Inflammatory macrophage (primary cell): Measurements from ENCODE around the gene HPCAL1.
"Not testable (repeated sequence)": the region's sequence is repeated elsewhere in the genome, so short reads cannot be mapped to it uniquely, and the experiment has no call there.

Source experiments
- DNase-seq, 2 donors: peaks; one replicate each; pipeline ENCODE4 v3.0.0-alpha.2; 2020 to 2022
- total RNA-seq, 18 experiments: gene quantifications; one replicate each; lab custom pipeline; 2026; ENCODE audit warnings: mixed read lengths in 6 of 18, inconsistent platforms in 2 of 18; lab: John Stamatoyannopoulos, UW

The HPCAL1 gene
- 52.5 to 259 (median 149) reads per million in 18 experiments for total RNA-seq

DNA sequence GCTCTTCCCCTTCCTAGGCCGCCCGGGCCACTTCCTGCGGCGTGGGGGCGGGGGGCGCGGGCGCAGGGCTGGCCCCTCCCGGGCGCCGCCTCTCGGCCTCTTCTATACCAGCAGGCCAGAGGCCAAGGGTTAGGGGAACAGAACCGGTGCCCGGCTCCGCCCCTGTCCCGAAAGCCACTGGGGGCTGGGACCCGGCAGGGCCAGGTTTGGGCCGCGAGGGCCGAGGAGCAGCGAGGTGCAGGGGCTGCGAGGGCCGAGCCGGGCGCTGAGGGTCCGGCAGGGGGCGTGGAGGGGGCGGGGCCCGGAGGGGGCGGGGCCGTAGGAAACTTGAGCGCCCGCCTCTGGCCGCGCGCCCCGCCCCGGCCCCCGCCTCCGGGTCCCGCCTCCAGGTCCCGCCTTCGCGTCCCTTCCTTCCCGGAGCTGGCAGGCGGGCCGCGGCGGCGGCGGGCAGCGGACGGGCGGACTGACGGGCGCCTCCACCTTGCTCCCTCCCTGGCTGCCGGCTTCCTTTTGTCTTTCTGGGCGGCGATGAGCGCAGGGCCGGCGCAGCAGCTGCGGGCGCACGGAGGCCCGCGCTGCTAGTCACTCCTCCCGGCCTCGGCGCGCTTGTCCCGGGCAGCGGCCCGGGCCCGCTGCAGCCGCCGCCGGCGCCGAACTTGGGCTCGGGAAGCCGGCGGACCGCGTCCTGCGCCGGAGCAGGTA lies at the start of gene HPCAL1:
TSS of gene HPCAL1 (plus strand) at position 426 of the 702 bp plus-strand sequence. CDS start 116,854 bp downstream, outside the sequence.
- peak; percentile 88 to 89 for DNase-seq

GRCh38 chr2:10253596-10254372 lies 48.9 kb upstream of the HPCAL1 start:
- peak in 1 of 2 donors; percentile 33 for DNase-seq

DNA sequence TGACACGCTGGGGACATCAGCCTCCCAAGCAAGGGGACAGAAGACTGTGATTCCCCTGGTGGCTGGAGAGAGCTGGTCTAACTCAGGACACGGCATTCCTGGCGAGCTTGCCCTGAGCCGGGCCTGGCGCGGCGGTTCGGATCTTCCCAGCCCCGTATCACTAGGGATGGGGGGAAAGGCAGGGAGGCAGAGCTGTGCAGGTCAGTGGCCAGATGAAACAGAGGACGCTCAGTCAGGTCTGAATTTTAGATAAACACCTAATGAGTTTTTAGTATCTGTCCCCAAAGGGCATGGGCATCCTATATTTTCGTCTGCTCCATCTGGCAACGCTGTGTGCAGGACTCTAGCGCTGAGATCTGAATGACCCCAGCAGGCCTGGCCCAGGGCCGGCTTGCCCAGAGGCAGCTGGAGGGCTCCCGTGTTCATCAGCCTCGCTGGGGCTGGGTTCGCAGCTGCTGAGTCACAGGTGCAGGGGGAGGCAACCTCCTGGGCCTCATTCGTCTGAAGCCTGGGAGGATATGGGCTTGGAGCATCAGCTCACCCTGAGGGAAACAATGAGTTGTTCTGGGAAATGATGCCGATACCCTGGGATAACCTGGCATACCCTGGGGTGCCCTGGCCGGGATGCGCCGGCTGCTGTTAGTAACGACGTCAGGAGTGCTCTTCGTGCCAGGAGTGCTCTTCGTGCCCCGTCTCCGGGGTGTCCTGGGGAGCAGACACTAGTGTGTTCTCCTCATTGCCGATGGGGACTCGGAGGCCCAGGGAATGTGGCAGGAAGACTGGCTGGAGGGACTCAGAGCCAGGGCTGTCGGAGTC lies 48.1 kb upstream of the HPCAL1 start:
- DNase-seq, result no peak

GRCh38 chr2:10255189-10256030 lies 47.3 kb upstream of the HPCAL1 start:
- DNase-seq, result no peak

- DNase-seq, result no peak
Measured at GRCh38 chr2:10256031-10256514, 46.6 kb upstream of the HPCAL1 start.

DNA sequence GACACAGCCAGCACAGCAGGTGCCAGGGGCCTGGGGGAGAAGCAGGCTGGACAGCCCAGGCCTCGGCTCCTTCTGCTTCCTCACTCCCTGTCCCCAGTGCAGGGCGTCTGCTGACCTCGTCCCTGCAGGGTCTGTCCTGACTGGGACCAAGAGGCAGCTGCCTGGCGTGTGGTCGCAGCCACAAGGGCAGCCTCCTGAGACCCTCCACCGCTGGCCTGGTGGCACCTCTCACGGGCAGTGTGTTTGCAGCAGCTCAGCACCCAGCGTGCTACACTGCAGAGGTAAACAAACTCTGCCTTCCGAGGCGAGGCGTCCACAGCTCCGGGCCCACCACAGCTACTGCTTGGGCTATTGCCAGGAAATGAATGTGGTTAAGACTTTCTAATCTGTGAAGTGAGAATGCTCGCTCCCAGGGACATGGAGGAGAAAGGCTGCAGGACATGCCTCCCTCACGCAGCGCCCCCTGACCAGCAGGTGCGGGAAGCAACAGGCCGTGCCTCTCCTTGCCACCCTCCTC lies 46.1 kb upstream of the HPCAL1 start:
- DNase-seq, result no peak

GRCh38 chr2:10257036-10257435 lies 45.7 kb upstream of the HPCAL1 start:
- DNase-seq, result no peak

DNA sequence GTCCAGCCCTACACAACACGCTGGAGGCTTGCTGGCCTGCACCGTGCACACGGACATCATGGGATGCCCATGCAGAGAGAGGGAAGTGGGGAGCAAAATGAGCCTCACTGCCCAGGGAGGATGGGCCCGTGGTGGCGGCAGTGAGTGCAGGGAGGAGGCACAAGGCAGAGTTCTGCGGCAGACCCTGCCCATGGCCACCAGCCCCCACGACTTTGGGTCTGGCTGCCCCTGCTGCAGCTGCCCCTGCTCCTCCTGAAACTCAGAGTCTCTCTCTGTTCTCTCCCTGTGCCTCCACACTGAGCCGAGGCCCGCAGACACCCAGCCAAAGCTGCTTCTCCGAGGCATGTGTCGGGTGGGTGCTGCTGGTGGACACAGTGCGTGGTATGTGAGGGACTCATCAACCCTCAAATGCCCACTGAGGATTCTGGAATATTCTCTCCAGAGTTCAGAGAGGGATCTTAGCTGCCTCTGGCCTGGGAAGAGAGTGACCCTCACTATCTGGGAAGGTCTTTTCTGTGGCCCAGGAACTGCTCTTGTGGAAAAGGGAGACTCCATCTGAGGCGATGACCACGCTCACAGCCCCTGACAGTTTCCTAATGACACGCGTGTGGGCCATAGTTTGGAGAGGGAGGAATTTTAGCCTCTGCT lies 45.1 kb upstream of the HPCAL1 start:
- no peak for DNase-seq

DNA sequence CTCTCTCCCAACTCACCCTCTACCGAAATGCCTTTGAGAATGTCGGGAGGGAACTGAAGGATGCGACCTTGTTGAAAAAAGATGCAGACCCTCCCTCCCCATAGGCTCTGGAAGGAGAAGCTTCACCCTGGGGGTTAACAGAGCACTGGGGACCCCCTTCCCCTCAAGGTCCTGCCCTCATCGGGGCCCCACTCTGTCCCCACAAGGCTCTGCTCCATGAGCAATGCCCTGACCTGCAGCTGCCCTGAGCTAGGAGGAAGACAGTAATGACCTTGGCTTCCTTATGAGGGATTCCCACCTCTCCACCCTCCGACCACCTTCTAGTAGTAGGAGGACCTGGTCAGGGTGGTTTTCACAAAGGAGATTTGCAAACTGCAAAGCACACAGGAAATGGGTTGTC lies 44.4 kb upstream of the HPCAL1 start:
- DNase-seq, result no peak

DNA sequence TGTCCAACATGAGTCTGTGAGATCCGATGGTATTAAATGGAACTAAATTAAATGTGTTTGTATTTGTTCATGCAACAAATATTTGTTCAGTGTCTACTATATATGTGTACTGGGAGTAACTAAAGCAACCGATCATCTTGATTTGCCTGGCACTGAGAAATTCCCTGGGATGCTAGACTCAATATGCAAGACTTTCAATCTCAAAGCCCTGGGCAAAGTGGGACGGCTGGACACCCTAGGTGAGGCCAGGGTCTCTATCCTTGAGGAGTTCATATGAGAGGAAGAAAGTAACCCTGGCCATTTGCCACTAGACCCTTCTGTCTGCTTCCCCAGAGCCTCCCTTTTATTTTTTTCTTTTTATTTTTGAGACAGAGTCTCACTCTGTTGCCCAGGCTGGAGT lies 44.0 kb upstream of the HPCAL1 start:
- DNase-seq, result no peak

DNA sequence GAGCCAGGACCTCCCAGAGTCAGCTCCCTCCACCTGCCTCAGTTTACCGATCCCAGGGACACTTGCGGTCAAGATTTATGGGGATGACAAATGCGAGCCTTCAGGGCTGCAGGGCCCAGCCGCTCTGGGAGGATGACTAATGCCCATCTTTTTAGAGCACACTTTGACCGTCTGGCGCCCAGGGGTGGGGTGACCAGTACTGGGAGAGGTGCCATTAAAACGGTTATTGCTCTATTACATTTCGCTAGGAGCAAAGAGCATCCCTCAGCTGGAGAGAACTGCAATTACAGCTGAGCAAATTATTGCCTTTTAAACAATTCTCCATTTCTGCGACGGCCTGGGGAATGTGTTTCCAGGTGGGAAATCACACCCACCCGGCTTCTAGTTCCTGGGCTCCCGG lies 42.6 kb upstream of the HPCAL1 start:
- no peak for DNase-seq

GRCh38 chr2:10263526-10263925 lies 39.2 kb upstream of the HPCAL1 start:
- not testable (repeated sequence) for DNase-seq

DNA sequence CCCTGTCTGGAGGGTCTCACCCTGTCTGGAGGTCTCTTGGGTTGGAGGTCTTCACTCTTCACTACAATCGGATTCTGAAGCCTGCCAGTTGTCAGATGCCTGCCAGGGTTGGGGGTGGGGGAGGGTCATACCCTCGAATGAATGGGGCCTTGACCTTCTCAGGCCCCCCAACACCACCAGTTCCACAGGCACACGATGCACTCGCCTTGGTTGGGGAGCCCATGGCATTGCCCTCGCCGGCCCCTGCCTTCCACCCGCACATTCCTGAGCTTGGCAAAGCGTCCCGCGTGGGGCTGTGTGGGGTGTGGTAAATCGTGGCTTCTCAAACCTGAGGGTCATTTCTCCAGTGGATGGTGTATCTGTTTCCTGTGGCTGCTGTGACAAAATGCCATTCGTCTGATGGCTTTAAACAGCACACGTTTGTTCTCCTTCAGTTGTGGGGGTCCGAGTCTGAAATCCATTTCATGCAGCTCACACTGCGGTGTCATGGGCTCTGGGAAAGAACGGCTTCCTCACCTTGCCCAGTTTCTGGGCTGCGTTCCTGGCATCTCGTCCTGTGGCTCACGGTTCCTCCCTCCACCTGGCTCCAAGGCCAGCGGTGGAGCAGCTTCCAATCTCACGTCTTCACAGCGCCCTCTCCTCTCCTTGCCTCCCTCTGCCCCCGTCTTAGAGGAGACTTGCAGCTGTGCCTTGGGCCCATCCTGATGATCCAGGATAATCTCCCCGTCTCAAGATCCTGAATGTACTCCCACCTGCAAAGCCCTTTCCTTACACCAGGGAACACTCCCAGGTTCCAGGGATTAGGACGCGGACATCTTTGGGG lies 38.0 kb upstream of the HPCAL1 start:
- no peak for DNase-seq

DNA sequence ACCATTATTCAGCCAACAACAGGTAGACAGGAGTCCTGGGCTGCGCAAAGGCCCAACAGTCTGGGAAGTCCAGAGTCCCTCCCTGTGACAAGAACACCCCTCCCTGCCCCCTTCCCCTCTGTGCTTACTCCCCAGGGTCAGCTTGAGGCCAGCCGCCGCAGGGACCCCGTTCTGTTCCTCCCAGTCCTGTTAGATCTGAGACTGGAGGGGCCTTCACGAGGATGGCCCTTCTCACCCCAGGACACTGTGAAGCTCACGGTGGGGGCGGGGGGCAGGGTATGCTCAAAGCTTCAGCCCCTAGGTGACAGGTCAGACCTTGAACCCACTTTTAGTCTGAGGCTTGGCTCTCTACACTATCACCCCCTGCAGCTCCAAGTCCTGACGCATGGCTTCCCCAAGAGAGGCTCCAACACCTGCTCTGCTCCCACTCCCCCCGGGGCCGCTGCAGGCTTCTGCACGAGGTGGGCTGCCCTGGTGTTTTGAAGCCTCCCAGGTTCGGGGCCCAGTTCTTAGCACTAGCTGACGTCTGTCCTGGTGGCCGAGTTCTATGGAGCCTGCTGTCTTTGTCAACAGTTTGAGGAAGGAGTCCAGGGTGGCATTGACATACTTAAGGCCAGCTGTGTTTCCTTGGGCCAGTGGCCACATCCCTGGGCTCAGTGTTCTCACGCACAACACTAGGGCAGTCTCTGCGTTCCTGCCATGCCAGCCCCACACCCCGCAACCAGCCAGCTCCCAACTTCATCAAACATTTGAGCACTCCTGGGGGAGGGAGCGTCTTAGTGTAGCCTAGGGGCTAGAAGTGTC lies 37.2 kb upstream of the HPCAL1 start:
- no peak for DNase-seq

DNA sequence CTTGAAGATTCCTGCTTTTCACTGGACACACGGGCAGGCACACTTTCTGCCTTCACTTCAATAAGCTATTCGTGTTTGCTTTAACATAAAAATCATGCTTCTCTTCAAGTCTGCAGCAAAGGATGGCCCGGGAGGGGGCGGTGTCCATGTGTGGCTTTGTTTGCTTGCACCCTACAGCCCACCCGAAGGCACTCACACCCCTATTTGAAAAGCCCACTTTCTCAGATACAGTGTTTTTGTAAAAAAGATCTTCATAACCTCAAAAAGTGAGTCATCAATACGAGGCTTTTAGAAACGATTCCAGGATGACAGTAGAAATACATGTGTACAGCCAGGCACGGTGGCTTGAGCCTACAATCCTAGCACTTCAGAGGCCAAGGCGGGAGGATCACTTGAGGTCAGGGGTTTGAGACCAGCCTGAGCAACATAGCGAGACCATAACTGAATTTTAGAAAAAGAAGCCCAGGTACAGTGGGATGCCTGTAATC lies 36.5 kb upstream of the HPCAL1 start:
- no peak for DNase-seq

DNA sequence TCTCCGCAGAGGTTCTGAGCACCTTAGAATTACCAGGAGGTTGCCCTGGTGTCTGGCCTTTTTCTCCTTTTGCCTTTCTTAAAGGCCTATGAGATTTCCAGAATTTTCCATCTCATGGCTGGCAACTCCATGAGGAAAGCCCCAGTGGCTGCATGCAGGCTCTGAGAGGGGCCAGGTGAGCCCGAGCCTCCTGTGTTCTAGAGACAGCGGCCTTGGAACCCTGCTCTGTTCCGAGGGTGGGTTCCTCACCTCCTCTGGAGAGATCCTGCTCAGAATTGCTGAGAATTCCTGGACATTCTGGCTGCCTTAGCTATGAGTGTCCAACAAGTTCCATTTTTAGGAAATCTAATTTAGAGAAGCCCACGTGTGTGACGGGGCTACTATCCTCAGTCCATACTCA lies 35.7 kb upstream of the HPCAL1 start:
- DNase-seq, result no peak

DNA sequence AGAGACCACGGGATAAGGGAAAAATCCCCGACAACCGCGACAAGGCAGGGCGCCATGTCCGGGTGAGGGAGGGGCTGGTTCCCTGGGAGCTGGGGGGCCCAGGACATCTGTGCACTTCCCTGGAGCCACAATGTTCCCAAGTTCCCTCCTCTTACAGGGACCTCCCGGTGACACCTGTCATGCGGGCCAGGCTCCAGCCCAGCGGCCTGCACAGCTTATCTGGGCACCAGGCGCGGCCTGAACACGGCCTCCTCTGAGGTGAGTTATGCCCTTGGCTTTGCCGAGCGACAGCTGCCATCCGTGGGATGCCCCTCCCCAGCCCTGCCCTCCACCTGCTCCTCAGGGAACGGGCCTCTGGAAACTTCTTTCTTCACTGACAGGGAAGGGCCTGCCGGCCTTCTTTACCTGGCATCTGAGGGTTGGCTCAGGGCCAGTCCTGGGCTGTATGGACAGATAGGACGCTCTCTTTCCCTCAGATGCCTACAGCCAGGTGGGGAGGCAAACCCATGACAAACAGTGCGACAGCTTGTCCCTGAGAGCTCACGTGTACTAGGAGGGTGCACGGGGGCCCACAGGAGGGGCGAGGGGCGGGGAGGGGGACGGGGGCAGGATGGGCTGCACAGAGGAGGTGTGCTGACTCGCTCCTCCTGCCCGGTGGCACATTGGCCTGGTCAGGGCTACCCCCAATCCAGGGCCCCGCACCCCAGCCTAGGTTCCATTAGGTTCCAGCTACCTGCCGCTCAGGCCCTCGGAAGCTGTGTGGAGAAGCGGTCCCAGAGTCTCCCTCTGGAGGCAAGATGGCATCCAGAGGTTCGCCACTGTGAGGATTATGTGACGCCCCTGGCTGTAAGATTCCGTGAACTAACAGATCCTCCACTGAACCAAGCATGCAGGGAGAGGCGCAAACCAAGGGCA lies 34.9 kb upstream of the HPCAL1 start:
- no peak for DNase-seq

- DNase-seq, result no peak
Measured at GRCh38 chr2:10269291-10269690, 33.4 kb upstream of the HPCAL1 start.
